ENCODE data around the gene TMC1. TPM values are rescaled to one million over a fixed set of nuclear protein-coding genes. Genes with fewer than 3 reads are reported as not detected.

TMC1 gene
- total RNA-seq, 1 donor = 0.36 TPM

DNA sequence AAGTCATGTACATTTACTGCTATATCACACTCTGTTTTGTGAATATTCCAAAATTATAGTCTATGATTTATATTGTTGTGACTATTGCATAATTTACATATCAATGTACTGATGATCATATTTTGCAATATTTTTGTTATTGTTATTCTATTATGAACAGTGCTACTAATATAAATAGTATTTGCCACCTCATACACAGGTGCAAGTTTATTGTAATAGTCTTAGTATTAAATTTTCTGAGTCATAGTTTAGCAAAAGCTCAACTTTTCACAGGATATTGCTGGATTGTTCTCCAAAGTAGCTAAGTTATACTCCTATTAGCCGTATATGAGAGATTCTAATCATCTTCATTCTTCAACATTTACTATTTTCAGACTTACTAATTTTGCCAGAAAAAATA is 124.7 kb downstream of the TMC1 start:
- H3K4me3 ChIP-seq (ENCODE audit: low read depth, low read length) = no peak overlapping the region
- TF ChIP-seq CTCF (IDR thresholded peaks at IDR 0.05; ENCODE audit: insufficient read depth, low read length) = no peak

GRCh38 chr9:72648324-72649126 is 127.1 kb downstream of the TMC1 start:
- DNase-seq (ENCODE audit: low read depth) = no peak
- H3K4me3 ChIP-seq (ENCODE audit: low read depth, low read length) = no peak overlapping the region
- no peak for TF ChIP-seq CTCF (IDR thresholded peaks at IDR 0.05; ENCODE audit: insufficient read depth, low read length)

More for the DNA sequence above, 124.7 kb downstream of the TMC1 start:
- DNase-seq (ENCODE audit: low read depth) = no peak

DNA sequence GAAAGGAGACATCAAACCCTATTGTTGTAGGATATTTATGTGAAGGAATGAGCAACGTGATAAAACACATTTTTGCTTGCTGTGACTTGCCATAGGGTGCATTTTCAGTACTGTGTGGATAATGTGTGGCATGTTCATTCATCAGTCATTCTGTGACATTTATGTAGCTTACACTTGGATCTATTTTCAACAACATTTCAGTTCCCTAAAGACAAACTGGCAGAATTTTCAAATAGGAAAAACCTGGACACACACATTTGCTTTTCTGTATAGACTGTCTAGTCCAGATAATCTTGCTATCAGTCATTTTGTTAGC is 127.7 kb downstream of the TMC1 start:
- no peak for TF ChIP-seq CTCF (IDR thresholded peaks at IDR 0.05; ENCODE audit: insufficient read depth, low read length)
- DNase-seq (ENCODE audit: low read depth) = no peak

GRCh38 chr9:72650206-72650605 is 128.8 kb downstream of the TMC1 start:
- H3K4me3 ChIP-seq (ENCODE audit: low read depth, low read length) = no peak overlapping the region
- DNase-seq (ENCODE audit: low read depth) = peak; percentile 28
- TF ChIP-seq CTCF (IDR thresholded peaks at IDR 0.05; ENCODE audit: insufficient read depth, low read length) = no peak

More for the DNA sequence above, 127.7 kb downstream of the TMC1 start:
- no peak overlapping the region for H3K4me3 ChIP-seq (ENCODE audit: low read depth, low read length)

DNA sequence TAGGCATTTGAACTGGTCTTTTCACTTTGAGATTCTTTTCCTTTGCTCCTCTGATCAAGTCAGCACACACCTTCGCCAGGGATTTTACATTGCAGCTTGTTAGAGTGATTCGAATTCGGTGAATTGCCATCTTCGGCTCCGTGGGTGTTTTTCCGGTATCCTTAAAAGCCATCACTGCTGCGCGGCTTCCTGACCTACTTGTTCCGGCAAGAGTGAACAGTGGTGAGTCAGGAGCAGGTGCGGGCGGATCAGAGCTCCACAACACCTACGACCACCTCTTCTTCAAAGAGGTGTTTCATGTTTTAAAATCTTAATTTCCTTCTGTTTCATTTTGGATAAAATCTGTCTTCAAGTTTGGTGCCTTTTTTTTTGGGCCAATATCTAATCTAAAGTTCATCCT is 134.6 kb downstream of the TMC1 start:
- H3K4me3 ChIP-seq (ENCODE audit: low read depth, low read length) = no peak overlapping the region
- DNase-seq (ENCODE audit: low read depth) = no peak
- no peak for TF ChIP-seq CTCF (IDR thresholded peaks at IDR 0.05; ENCODE audit: insufficient read depth, low read length)

GRCh38 chr9:72657023-72657422 is 135.6 kb downstream of the TMC1 start:
- no peak for DNase-seq (ENCODE audit: low read depth)
- H3K4me3 ChIP-seq (ENCODE audit: low read depth, low read length) = no peak overlapping the region
- TF ChIP-seq CTCF (IDR thresholded peaks at IDR 0.05; ENCODE audit: insufficient read depth, low read length) = no peak

GRCh38 chr9:72658703-72659102 is 137.3 kb downstream of the TMC1 start:
- H3K4me3 ChIP-seq (ENCODE audit: low read depth, low read length) = no peak overlapping the region
- no peak for TF ChIP-seq CTCF (IDR thresholded peaks at IDR 0.05; ENCODE audit: insufficient read depth, low read length)
- no peak for DNase-seq (ENCODE audit: low read depth)

All from fibroblast of the aortic adventitia (primary cell).